Measurements from ENCODE around the gene RUSC1.

The RUSC1 gene

DNA sequence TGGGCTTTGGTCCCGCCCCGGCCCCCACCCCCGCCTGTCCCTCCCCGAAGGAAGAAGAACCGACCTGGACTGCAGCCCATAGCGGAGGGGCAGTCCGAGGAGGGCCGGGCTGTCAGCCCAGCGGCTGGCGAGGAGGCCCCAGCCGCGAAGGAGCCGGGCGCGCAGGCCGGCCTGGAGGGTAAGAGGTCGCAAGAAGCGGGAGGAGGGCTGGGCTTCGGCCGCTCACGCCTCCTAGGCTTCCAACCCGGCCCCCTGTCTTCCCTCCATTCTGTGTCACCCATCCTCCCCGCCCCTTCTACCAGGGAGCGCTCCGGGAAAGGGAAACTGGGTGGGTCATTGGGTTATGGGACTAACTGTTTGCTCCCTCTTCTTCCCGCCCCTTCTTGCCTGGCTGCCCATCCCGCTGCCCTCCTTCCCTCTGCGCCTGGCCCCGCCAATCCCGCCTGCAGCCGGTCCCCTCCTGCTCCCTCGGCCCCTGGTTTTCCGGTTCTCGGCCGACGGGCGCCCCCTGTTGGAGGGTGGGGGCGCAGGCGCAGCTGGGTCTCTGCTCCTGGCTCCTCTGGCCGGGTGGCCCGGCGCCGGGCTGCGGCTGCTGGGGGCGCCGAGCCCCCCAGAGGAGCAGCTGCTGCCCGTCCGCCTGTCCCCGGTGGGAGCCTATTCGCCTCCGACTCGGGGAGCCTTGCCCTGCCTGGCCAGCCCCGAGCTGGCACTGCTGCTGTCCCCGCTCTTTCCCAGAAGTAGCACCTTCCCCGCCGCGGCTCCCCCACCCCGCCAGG, 2.4 kb downstream of the RUSC1 start (continued):
- TF ChIP-seq, protein P1, sequence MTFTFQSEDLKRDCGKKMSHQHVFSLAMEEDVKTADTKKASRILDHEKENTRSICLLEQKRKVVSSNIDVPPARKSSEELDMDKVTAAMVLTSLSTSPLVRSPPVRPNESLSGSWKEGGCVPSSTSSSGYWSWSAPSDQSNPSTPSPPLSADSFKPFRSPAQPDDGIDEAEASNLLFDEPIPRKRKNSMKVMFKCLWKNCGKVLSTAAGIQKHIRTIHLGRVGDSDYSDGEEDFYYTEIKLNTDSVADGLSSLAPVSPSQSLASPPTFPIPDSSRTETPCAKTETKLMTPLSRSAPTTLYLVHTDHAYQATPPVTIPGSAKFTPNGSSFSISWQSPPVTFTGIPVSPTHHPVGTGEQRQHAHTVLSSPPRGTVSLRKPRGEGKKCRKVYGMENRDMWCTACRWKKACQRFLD (tag by site-specific recombination; IDR thresholded peaks at IDR 0.05), result no peak
- no peak for TF ChIP-seq ZNF37A (tag by site-specific recombination; IDR thresholded peaks at IDR 0.05)
- no peak for TF ChIP-seq GLI2 (tag by site-specific recombination; IDR thresholded peaks at IDR 0.05; ENCODE audit: borderline replicate concordance, low read depth)
- no peak for TF ChIP-seq ZNF416 (tag by site-specific recombination; IDR thresholded peaks at IDR 0.05)
- TF ChIP-seq ZBTB7A (tag by site-specific recombination; IDR thresholded peaks at IDR 0.05; ENCODE audit: low read depth), result peak; percentile 82; the same call in 1 of the 2 replicates
- peak; percentile 95 for TF ChIP-seq SP2 (tag by site-specific recombination; IDR thresholded peaks at IDR 0.05)
- TF ChIP-seq ZNF785 (tag by site-specific recombination; IDR thresholded peaks at IDR 0.05), result 0 out of 2 replicates have a peak, but pooled peaks have one; percentile 19
- no peak for TF ChIP-seq ZNF155 (tag by site-specific recombination; IDR thresholded peaks at IDR 0.05)
- TF ChIP-seq ZNF112 (tag by site-specific recombination; IDR thresholded peaks at IDR 0.05), result no peak
- no peak for TF ChIP-seq SETDB1 (IDR thresholded peaks at IDR 0.05; ENCODE audit: insufficient read length, low read length)
- no peak for TF ChIP-seq ZNF354C (tag by site-specific recombination; IDR thresholded peaks at IDR 0.05; ENCODE audit: borderline replicate concordance, low read depth)
- TF ChIP-seq MZF1 (tag by site-specific recombination; IDR thresholded peaks at IDR 0.05; ENCODE audit: borderline replicate concordance), result peak; percentile 82; the same call in 1 of the 2 replicates
- no peak for TF ChIP-seq ZNF221 (tag by site-specific recombination; IDR thresholded peaks at IDR 0.05; ENCODE audit: borderline replicate concordance)
- TF ChIP-seq ZIC2 (tag by site-specific recombination; IDR thresholded peaks at IDR 0.05), result no peak; the same call in none of the 2 replicates
- TF ChIP-seq ZNF16 (tag by site-specific recombination; IDR thresholded peaks at IDR 0.05; ENCODE audit: low read depth), result no peak
- TF ChIP-seq ZNF558 (tag by site-specific recombination; IDR thresholded peaks at IDR 0.05), result no peak
- peak; percentile 89 for TF ChIP-seq ZBTB20 (tag by site-specific recombination; IDR thresholded peaks at IDR 0.05)
- peak; percentile 32 for TF ChIP-seq ZNF654 (tag by site-specific recombination; IDR thresholded peaks at IDR 0.05; ENCODE audit: low read depth)
- peak; percentile 69; the same call in 1 of the 2 replicates for TF ChIP-seq KLF9 (tag by site-specific recombination; IDR thresholded peaks at IDR 0.05; ENCODE audit: low read depth)
- TF ChIP-seq ZNF366 (tag by site-specific recombination; conservative IDR thresholded peaks at IDR 0.05), result peak; percentile 99
- no peak for TF ChIP-seq ZFP41 (tag by site-specific recombination; IDR thresholded peaks at IDR 0.05; ENCODE audit: borderline replicate concordance)
- TF ChIP-seq, protein P2, sequence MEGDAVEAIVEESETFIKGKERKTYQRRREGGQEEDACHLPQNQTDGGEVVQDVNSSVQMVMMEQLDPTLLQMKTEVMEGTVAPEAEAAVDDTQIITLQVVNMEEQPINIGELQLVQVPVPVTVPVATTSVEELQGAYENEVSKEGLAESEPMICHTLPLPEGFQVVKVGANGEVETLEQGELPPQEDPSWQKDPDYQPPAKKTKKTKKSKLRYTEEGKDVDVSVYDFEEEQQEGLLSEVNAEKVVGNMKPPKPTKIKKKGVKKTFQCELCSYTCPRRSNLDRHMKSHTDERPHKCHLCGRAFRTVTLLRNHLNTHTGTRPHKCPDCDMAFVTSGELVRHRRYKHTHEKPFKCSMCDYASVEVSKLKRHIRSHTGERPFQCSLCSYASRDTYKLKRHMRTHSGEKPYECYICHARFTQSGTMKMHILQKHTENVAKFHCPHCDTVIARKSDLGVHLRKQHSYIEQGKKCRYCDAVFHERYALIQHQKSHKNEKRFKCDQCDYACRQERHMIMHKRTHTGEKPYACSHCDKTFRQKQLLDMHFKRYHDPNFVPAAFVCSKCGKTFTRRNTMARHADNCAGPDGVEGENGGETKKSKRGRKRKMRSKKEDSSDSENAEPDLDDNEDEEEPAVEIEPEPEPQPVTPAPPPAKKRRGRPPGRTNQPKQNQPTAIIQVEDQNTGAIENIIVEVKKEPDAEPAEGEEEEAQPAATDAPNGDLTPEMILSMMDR (tag by site-specific recombination; IDR thresholded peaks at IDR 0.05), result peak; percentile 97
- TF ChIP-seq ZNF571 (tag by site-specific recombination; IDR thresholded peaks at IDR 0.05), result no peak
- peak; percentile 96 for TF ChIP-seq ZBTB8A (tag by site-specific recombination; IDR thresholded peaks at IDR 0.05)
- TF ChIP-seq ZBTB48 (tag by site-specific recombination; IDR thresholded peaks at IDR 0.05), result peak; percentile 97
- TF ChIP-seq, protein P3, sequence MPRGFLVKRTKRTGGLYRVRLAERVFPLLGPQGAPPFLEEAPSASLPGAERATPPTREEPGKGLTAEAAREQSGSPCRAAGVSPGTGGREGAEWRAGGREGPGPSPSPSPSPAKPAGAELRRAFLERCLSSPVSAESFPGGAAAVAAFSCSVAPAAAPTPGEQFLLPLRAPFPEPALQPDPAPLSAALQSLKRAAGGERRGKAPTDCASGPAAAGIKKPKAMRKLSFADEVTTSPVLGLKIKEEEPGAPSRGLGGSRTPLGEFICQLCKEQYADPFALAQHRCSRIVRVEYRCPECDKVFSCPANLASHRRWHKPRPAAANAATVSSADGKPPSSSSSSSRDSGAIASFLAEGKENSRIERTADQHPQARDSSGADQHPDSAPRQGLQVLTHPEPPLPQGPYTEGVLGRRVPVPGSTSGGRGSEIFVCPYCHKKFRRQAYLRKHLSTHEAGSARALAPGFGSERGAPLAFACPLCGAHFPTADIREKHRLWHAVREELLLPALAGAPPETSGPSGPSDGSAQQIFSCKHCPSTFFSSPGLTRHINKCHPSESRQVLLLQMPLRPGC (tag by site-specific recombination; IDR thresholded peaks at IDR 0.05), result no peak; the same call in 1 of the 2 replicates
- TF ChIP-seq, protein P4, sequence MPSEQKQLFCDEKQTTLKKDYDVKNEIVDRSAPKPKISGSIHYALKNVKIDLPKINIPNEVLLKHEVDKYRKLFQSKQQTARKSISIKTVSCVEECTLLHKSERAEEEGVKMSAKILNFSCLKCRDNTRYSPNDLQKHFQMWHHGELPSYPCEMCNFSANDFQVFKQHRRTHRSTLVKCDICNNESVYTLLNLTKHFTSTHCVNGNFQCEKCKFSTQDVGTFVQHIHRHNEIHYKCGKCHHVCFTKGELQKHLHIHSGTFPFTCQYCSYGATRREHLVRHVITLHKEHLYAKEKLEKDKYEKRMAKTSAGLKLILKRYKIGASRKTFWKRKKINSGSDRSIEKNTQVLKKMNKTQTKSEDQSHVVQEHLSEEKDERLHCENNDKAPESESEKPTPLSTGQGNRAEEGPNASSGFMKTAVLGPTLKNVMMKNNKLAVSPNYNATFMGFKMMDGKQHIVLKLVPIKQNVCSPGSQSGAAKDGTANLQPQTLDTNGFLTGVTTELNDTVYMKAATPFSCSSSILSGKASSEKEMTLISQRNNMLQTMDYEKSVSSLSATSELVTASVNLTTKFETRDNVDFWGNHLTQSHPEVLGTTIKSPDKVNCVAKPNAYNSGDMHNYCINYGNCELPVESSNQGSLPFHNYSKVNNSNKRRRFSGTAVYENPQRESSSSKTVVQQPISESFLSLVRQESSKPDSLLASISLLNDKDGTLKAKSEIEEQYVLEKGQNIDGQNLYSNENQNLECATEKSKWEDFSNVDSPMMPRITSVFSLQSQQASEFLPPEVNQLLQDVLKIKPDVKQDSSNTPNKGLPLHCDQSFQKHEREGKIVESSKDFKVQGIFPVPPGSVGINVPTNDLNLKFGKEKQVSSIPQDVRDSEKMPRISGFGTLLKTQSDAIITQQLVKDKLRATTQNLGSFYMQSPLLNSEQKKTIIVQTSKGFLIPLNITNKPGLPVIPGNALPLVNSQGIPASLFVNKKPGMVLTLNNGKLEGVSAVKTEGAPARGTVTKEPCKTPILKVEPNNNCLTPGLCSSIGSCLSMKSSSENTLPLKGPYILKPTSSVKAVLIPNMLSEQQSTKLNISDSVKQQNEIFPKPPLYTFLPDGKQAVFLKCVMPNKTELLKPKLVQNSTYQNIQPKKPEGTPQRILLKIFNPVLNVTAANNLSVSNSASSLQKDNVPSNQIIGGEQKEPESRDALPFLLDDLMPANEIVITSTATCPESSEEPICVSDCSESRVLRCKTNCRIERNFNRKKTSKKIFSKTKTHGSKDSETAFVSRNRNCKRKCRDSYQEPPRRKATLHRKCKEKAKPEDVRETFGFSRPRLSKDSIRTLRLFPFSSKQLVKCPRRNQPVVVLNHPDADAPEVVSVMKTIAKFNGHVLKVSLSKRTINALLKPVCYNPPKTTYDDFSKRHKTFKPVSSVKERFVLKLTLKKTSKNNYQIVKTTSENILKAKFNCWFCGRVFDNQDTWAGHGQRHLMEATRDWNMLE (tag by site-specific recombination; conservative IDR thresholded peaks at IDR 0.05; ENCODE audit: low read depth), result no peak
- peak; percentile 86 for TF ChIP-seq SP3 (tag by site-specific recombination; IDR thresholded peaks at IDR 0.05)
- peak; percentile 58; the same call in 1 of the 2 replicates for TF ChIP-seq ZNF629 (tag by site-specific recombination; IDR thresholded peaks at IDR 0.05)
- peak; percentile 74 for TF ChIP-seq BCL11A (tag by site-specific recombination; IDR thresholded peaks at IDR 0.05; ENCODE audit: low read depth)
- peak; percentile 94 for TF ChIP-seq ZNF341 (tag by site-specific recombination; IDR thresholded peaks at IDR 0.05; ENCODE audit: low read depth)
- no peak for TF ChIP-seq EGR2 (tag by site-specific recombination; IDR thresholded peaks at IDR 0.05; ENCODE audit: low read depth)
